NCI-H146 treated with DMSO at 0.1 percent for 48 hours (cell line): Measurements from ENCODE around the gene PCDHB8.
"Not testable (repeated sequence)": the region's sequence is repeated elsewhere in the genome, so short reads cannot be mapped to it uniquely, and the experiment has no call there.

Experiments
- DNase-seq: peaks from one replicate; lab custom pipeline; 2025; ENCODE audit not compliant: unreplicated experiment; lab: John Stamatoyannopoulos, UW

Gene PCDHB8

DNA sequence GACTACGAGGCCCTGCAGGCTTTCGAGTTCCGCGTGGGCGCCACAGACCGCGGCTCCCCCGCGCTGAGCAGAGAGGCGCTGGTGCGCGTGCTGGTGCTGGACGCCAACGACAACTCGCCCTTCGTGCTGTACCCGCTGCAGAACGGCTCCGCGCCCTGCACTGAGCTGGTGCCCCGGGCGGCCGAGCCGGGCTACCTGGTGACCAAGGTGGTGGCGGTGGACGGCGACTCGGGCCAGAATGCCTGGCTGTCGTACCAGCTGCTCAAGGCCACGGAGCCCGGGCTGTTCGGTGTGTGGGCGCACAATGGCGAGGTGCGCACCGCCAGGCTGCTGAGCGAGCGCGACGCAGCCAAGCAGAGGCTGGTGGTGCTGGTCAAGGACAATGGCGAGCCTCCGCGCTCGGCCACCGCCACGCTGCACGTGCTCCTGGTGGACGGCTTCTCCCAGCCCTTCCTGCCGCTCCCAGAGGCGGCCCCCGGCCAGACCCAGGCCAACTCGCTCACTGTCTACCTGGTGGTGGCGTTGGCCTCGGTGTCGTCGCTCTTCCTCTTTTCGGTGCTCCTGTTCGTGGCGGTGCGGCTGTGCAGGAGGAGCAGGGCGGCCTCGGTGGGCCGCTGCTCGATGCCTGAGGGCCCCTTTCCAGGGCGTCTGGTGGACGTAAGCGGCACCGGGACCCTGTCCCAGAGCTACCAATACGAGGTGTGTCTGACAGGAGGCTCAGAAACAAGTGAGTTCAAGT lies 6.7 kb downstream of the PCDHB8 start:
- DNase-seq = not testable (repeated sequence)

DNA sequence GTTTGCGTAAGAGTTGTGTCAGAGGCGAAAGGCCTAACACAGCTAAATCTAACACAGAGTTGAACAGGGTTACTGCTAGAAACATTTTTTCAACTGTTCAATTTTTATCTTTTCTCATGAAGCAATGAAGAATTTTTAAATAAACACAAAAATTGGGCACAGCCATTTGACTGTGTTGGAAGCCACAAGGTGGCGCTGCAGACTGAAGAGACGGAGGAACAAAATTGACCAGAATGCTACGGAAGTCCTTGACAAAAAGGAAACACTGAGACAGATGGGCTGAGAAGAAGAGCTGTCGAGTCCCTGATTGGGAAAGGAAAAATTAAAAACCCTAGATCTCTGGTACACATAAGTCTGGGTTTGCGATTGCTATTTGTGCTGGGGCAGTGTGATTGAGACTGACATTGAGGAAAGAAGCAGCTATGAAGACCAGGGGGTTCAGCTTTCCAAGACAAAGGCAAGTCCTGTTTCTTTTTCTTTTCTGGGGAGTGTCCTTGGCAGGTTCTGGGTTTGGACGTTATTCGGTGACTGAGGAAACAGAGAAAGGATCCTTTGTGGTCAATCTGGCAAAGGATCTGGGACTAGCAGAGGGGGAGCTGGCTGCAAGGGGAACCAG lies 9.4 kb downstream of the PCDHB8 start, which contains the start of gene PCDHB9:
PCDHB9 (plus strand) TSS at position 265 of the 616 bp plus-strand sequence; CDS start at position 423, 158 bp downstream.
- DNase-seq = peak; percentile 45

DNA sequence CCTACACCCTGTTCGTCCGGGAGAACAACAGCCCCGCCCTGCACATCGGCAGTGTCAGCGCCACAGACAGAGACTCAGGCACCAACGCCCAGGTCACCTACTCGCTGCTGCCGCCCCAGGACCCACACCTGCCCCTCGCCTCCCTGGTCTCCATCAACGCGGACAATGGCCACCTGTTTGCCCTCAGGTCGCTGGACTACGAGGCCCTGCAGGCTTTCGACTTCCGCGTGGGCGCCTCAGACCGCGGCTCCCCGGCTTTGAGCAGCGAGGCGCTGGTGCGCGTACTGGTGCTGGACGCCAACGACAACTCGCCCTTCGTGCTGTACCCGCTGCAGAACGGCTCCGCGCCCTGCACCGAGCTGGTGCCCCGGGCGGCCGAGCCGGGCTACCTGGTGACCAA lies 11.1 kb downstream of the PCDHB8 start:
- DNase-seq = not testable (repeated sequence)

DNA sequence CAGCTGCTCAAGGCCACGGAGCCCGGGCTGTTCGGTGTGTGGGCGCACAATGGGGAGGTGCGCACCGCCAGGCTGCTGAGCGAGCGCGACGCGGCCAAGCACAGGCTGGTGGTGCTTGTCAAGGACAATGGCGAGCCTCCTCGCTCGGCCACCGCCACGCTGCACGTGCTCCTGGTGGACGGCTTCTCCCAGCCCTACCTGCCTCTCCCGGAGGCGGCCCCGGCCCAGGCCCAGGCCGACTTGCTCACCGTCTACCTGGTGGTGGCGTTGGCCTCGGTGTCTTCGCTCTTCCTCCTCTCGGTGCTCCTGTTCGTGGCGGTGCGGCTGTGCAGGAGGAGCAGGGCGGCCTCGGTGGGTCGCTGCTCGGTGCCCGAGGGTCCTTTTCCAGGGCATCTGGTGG lies 11.5 kb downstream of the PCDHB8 start:
- DNase-seq = not testable (repeated sequence)

DNA sequence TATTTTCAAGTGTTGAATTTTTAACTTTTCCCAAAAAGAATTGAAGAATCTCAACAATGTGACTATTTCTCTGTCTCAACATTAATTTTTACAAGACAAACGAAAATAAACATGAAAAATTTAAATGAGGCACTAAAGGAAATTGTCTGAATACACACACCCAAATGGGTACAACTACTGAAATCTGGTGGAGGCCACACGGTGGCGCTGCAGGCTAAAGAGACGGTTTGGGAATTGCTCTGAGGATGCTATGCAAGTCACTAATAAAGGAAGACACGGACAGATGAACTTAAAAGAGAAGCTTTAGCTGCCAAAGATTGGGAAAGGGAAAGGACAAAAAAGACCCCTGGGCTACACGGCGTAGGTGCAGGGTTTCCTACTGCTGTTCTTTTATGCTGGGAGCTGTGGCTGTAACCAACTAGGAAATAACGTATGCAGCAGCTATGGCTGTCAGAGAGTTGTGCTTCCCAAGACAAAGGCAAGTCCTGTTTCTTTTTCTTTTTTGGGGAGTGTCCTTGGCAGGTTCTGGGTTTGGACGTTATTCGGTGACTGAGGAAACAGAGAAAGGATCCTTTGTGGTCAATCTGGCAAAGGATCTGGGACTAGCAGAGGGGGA lies 14.6 kb downstream of the PCDHB8 start, which contains the start of gene PCDHB10:
PCDHB10 (plus strand) TSS at position 244 of the 616 bp plus-strand sequence; CDS start at position 444, 200 bp downstream.
- DNase-seq = peak; percentile 36

DNA sequence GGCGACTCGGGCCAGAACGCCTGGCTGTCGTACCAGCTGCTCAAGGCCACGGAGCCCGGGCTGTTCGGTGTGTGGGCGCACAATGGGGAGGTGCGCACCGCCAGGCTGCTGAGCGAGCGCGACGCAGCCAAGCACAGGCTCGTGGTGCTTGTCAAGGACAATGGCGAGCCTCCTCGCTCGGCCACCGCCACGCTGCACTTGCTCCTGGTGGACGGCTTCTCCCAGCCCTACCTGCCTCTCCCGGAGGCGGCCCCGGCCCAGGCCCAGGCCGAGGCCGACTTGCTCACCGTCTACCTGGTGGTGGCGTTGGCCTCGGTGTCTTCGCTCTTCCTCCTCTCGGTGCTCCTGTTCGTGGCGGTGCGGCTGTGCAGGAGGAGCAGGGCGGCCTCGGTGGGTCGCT lies 16.7 kb downstream of the PCDHB8 start:
- not testable (repeated sequence) for DNase-seq

DNA sequence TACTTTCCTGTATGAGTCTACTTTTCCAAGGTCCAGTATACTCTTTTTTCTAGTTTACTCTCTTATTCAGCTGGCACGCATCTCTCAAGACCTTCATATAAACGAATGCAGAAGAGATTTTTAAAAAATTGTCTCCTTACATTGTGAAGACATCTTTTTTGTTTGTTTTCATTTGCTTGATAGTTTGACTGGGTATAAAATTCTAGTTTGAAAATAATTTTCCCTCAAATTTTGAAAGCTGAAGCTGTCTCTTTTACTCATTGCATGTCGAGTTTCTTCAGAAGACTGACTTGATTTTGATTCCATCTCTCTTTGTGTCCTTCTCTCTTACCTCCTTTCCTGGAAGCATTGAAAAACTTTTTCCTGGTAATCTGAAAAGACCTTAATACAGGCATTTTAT lies 18.8 kb downstream of the PCDHB8 start:
- DNase-seq = no peak

DNA sequence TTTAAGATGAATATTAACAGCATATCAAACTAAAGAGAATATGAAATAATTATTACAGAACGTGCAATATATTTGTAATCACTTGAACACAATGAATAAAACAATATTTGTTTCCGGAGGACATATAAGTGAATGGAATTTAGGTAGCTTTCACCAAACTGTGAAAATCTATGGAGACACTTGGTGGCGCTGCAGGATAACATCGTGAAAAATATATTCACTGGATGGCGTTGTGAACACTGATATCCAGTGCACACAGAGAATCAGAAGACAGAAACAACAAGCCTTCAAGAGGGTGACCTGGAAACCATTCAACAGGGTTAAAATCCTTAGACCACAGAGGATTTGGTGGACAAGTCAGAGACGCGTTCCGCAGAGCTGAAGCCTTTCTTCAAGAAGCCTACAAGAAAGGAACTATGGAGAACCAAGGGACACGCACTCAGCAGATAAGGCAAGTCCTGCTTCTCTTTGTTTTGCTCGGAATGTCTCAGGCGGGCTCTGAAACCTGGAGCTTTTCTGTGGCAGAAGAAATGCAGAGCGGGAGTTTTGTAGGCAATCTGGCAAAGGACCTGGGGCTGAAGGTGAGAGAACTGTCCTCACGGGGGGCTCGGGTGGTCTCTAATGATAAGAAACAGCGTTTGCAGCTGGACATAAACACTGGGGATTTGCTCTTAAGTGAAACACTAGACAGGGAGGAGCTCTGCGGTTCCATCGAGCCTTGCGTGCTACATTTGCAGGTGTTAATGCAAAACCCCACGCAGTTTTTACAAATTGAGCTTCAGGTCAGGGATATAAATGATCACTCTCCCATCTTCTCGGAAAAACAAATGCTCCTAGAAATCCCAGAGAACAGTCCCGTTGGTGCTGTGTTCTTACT lies 22.0 kb downstream of the PCDHB8 start, which contains the start of gene PCDHB11:
PCDHB11 (plus strand) TSS at position 269 of the 877 bp plus-strand sequence; CDS start at position 417, 148 bp downstream.
- peak; percentile 51 for DNase-seq

DNA sequence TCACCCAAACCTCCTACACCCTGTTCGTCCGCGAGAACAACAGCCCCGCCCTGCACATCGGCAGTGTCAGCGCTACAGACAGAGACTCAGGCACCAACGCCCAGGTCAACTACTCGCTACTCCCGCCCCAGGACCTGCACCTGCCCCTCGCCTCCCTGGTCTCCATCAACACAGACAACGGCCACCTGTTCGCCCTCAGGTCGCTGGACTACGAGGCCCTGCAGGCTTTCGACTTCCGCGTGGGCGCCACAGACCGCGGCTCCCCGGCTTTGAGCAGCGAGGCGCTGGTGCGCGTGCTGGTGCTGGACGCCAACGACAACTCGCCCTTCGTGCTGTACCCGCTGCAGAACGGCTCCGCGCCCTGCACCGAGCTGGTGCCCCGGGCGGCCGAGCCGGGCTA lies 23.5 kb downstream of the PCDHB8 start:
- DNase-seq = not testable (repeated sequence)

DNA sequence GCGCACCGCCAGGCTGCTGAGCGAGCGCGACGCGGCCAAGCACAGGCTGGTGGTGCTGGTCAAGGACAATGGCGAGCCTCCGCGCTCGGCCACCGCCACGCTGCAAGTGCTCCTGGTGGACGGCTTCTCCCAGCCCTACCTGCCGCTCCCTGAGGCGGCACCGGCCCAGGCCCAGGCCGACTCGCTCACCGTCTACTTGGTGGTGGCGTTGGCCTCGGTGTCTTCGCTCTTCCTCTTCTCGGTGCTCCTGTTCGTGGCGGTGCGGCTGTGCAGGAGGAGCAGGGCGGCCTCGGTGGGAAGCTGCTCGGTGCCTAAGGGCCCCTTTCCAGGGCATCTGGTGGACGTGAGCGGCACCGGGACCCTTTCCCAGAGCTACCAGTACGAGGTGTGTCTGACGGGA lies 24.1 kb downstream of the PCDHB8 start:
- DNase-seq = not testable (repeated sequence)

DNA sequence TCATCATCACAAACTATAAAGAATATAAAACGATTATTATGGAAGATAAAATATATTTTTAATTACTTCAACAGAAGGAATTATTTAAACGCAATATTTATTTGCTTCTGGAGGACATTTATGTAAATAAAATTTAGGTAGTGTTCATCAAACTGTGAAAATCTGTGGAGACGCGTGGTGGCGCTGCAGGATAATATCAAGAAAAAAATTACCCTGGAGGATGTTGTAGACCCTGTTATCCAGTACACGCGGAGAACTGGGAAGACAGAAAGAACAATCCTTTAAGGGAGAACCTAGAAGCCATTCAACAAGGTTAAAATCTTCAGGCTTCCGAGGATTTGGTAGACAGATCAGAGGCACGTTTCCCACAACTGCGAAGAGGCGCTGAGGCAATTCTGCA lies 30.9 kb downstream of the PCDHB8 start, which contains the start of gene PCDHB12:
PCDHB12 (plus strand) TSS at position 242 of the 400 bp plus-strand sequence. CDS start 189 bp downstream, outside the sequence.
- DNase-seq = no peak

DNA sequence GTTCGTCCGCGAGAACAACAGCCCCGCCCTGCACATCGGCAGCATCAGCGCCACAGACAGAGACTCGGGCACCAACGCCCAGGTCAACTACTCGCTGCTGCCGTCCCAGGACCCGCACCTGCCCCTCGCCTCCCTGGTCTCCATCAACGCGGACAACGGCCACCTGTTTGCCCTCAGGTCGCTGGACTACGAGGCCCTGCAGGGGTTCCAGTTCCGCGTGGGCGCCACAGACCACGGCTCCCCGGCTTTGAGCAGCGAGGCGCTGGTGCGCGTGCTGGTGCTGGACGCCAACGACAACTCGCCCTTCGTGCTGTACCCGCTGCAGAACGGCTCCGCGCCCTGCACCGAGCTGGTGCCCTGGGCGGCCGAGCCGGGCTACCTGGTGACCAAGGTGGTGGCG lies 32.7 kb downstream of the PCDHB8 start:
- DNase-seq = not testable (repeated sequence)

DNA sequence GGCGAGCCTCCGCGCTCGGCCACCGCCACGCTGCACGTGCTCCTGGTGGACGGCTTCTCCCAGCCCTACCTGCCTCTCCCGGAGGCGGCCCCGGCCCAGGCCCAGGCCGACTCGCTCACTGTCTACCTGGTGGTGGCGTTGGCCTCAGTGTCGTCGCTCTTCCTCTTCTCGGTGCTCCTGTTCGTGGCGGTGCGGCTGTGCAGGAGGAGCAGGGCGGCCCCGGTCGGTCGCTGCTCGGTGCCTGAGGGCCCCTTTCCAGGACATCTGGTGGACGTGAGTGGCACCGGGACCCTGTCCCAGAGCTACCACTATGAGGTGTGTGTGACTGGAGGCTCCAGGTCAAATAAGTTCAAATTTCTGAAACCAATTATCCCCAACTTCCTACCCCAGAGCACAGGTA lies 33.3 kb downstream of the PCDHB8 start:
- not testable (repeated sequence) for DNase-seq

DNA sequence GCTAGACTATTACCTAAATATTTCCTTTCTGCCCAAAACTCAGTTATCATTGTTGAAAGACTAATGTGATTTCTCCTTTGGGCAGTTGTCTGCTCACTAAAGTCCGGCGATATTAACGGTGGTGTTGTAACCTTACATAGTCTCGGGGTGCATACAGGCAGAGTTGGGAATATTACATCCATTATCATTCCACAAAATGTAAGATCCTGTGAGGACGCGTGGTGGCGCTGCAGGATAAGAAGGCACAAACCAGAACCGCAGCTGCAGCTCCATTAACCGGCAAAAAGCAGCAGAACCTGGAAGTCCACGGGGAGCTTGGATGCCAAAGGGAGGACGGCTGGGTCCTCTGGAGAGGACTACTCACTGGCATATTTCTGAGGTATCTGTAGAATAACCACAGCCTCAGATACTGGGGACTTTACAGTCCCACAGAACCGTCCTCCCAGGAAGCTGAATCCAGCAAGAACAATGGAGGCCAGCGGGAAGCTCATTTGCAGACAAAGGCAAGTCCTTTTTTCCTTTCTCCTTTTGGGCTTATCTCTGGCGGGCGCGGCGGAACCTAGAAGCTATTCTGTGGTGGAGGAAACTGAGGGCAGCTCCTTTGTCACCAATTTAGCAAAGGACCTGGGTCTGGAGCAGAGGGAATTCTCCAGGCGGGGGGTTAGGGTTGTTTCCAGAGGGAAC lies 36.2 kb downstream of the PCDHB8 start, which contains the start of gene PCDHB13:
PCDHB13 (plus strand) TSS at position 264 of the 684 bp plus-strand sequence; CDS start at position 469, 205 bp downstream.
- not testable (repeated sequence) for DNase-seq

DNA sequence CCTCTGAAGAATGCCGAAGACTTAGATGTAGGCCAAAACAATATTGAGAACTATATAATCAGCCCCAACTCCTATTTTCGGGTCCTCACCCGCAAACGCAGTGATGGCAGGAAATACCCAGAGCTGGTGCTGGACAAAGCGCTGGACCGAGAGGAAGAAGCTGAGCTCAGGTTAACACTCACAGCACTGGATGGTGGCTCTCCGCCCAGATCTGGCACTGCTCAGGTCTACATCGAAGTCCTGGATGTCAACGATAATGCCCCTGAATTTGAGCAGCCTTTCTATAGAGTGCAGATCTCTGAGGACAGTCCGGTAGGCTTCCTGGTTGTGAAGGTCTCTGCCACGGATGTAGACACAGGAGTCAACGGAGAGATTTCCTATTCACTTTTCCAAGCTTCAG lies 37.0 kb downstream of the PCDHB8 start:
- not testable (repeated sequence) for DNase-seq

DNA sequence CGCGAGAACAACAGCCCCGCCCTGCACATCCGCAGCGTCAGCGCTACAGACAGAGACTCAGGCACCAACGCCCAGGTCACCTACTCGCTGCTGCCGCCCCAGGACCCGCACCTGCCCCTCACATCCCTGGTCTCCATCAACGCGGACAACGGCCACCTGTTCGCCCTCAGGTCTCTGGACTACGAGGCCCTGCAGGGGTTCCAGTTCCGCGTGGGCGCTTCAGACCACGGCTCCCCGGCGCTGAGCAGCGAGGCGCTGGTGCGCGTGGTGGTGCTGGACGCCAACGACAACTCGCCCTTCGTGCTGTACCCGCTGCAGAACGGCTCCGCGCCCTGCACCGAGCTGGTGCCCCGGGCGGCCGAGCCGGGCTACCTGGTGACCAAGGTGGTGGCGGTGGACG lies 37.9 kb downstream of the PCDHB8 start:
- not testable (repeated sequence) for DNase-seq

DNA sequence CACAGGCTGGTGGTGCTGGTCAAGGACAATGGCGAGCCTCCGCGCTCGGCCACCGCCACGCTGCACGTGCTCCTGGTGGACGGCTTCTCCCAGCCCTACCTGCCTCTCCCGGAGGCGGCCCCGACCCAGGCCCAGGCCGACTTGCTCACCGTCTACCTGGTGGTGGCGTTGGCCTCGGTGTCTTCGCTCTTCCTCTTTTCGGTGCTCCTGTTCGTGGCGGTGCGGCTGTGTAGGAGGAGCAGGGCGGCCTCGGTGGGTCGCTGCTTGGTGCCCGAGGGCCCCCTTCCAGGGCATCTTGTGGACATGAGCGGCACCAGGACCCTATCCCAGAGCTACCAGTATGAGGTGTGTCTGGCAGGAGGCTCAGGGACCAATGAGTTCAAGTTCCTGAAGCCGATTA lies 38.4 kb downstream of the PCDHB8 start:
- not testable (repeated sequence) for DNase-seq

DNA sequence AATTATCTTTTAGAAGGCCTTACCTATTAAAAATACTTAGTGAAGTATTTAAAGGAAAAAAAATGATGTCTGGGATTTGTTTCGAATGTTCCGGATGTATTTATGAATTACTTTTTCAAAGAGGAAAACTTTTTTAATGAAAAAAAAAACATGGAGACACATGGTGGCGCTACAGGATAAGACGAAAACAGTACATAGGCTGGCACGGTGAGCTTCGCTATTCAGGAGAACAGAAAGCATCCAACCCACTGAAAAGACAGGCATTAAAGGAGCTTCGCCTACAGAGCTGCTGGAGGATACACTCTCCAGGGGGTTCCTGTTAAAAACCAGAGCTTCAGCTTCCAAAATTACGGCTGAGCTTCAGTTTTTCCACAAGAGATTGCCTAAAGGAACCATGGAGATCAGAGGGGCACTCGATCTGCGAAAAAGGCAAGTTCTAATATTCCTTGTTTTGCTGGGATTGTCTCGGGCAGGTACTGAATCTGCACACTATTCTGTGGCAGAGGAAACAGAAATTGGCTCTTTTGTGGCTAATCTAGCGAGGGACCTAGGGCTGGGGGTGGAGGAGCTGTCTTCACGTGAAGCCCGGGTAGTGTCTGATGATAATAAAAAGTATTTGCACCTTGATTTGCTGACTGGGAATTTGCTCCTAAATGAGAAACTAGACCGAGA lies 45.7 kb downstream of the PCDHB8 start, which contains the start of gene PCDHB14:
PCDHB14 (plus strand) TSS at position 232 of the 672 bp plus-strand sequence; CDS start at position 395, 163 bp downstream.
- DNase-seq = peak; percentile 58

DNA sequence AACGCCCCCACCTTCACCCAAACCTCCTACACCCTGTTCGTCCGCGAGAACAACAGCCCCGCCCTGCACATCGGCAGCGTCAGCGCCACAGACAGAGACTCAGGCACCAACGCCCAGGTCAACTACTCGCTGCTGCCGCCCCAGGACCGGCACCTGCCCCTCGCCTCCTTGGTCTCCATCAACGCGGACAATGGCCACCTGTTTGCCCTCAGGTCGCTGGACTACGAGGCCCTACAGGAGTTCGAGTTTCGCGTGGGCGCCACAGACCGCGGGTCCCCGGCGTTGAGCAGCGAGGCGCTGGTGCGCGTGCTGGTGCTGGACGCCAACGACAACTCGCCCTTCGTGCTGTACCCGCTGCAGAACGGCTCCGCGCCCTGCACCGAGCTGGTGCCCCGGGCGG lies 47.3 kb downstream of the PCDHB8 start:
- not testable (repeated sequence) for DNase-seq
